IMR-90 (cell line): Measurements from ENCODE around the gene BRWD1. TPM values are rescaled to one million over a fixed set of nuclear protein-coding genes. Genes with fewer than 3 reads are reported as not detected.

ENCODE experiments used
- ATAC-seq: fragments of 200-7000 bp; cut with Tn5 transposase; 2 replicates; pipeline ENCODE4 v1.9.1; 2020; ENCODE audit warnings: low read depth, mild to moderate bottlenecking, moderate library complexity
- BruUV-seq: library from RNA; stranded (reverse); fragments of 400-500 nt; replicated peaks from 2 replicates; lab custom pipeline; 2021; lab: Mats Ljungman, UMichigan
- CTCF ChIA-PET: fragments of 300-600 bp; formaldehyde crosslinking; extraction: SDS; loops from one replicate; lab custom pipeline; 2021; ENCODE audit warnings: antibody characterized with exemption; lab: Yijun Ruan, JAX
- POLR2A ChIA-PET: fragments of 300-600 bp; sonication (Branson Sonifier 250); formaldehyde crosslinking; loops from one replicate; lab custom pipeline; 2022; ENCODE audit warnings: antibody characterized with exemption; ENCODE audit not compliant: unreplicated experiment; lab: Charles Lee
- DNase-seq: peaks from one replicate; pipeline ENCODE4 v3.0.0; 2013
- H2AFZ ChIP-seq: replicated peaks from 2 replicates; pipeline ENCODE3; 2013; ENCODE audit warnings: low read length, mild to moderate bottlenecking; ENCODE audit not compliant: poor library complexity
- H2AK5ac ChIP-seq: 2 replicates; pipeline ENCODE4 v1.6.1; 2013; ENCODE audit warnings: low read depth, low read length, inconsistent platforms
- H2AK9ac ChIP-seq: replicated peaks from 2 replicates; pipeline ENCODE3; 2013; ENCODE audit warnings: mild to moderate bottlenecking, low read depth, low read length, moderate library complexity; ENCODE audit not compliant: poor library complexity
- H2BK120ac ChIP-seq: 2 replicates; pipeline ENCODE4 v1.6.1; 2013; ENCODE audit warnings: low read depth, low read length, inconsistent platforms
- H2BK15ac ChIP-seq: 3 replicates; pipeline ENCODE4 v1.6.1; 2013; ENCODE audit warnings: low read depth, low read length, inconsistent platforms
- H2BK20ac ChIP-seq: 2 replicates; pipeline ENCODE4 v1.6.1; 2013; ENCODE audit warnings: low read depth, mild to moderate bottlenecking, inconsistent platforms, low read length, moderate library complexity
- H2BK5ac ChIP-seq: 2 replicates; pipeline ENCODE4 v1.6.1; 2013; ENCODE audit warnings: mild to moderate bottlenecking, low read depth, low read length, inconsistent platforms; ENCODE audit not compliant: poor library complexity, severe bottlenecking
- H3K14ac ChIP-seq: replicated peaks from 2 replicates; pipeline ENCODE4 v1.6.1; 2013; ENCODE audit warnings: low read depth, low read length, inconsistent platforms
- H3K18ac ChIP-seq: 2 replicates; pipeline ENCODE4 v1.6.1; 2013; ENCODE audit warnings: low read depth, low read length, control low read depth
- H3K23ac ChIP-seq: 2 replicates; pipeline ENCODE4 v1.6.1; 2013; ENCODE audit warnings: low read depth, low read length, inconsistent platforms
- H3K27ac ChIP-seq: 2 replicates; pipeline ENCODE4 v1.5.1; 2013; ENCODE audit warnings: mild to moderate bottlenecking, control low read depth, low read length; ENCODE audit not compliant: insufficient read depth
- H3K27me3 ChIP-seq: 2 replicates; pipeline ENCODE4 v1.6.1; 2013; ENCODE audit warnings: low read length; ENCODE audit not compliant: control insufficient read depth, insufficient read depth
- H3K36me3 ChIP-seq: 2 replicates; pipeline ENCODE4 v1.6.1; 2013; ENCODE audit warnings: low read length, mixed read lengths; ENCODE audit not compliant: control insufficient read depth, insufficient read depth
- H3K4ac ChIP-seq: 2 replicates; pipeline ENCODE4 v1.6.1; 2013; ENCODE audit warnings: low read depth, low read length, inconsistent platforms
- H3K4me1 ChIP-seq: 2 replicates; pipeline ENCODE4 v1.6.1; 2013; ENCODE audit warnings: low read length, mixed read lengths; ENCODE audit not compliant: control insufficient read depth, insufficient read depth
- H3K4me2 ChIP-seq: 2 replicates; pipeline ENCODE4 v1.6.1; 2013; ENCODE audit warnings: low read depth, mild to moderate bottlenecking, control low read depth, low read length, moderate library complexity
- H3K4me3 ChIP-seq: 2 replicates; pipeline ENCODE4 v1.5.1; 2013; ENCODE audit warnings: low read depth, mild to moderate bottlenecking, control low read depth, low read length, moderate library complexity; ENCODE audit not compliant: insufficient read depth
- H3K56ac ChIP-seq: 2 replicates; pipeline ENCODE4 v1.6.1; 2013; ENCODE audit warnings: low read length, inconsistent platforms; ENCODE audit not compliant: insufficient read depth; ENCODE audit errors: extremely low read depth
- H3K79me1 ChIP-seq, 2 experiments: 2 replicates each; pipeline ENCODE4 v1.6.1; 2013; ENCODE audit warnings: low read length in 2 of 2, inconsistent platforms in 1 of 2, low read depth in 1 of 2
- H3K9ac ChIP-seq: 2 replicates; pipeline ENCODE4 v1.6.1; 2013; ENCODE audit warnings: low read depth, low read length, control low read depth
- H3K9me1 ChIP-seq: 2 replicates; pipeline ENCODE4 v1.6.1; 2013; ENCODE audit warnings: low read length, inconsistent platforms; ENCODE audit not compliant: insufficient read depth
- H3K9me3 ChIP-seq: 2 replicates; pipeline ENCODE4 v1.6.1; 2013; ENCODE audit warnings: low read length; ENCODE audit not compliant: control insufficient read depth, insufficient read depth
- H4K20me1 ChIP-seq: 2 replicates; pipeline ENCODE4 v1.6.1; 2013; ENCODE audit warnings: low read length, inconsistent platforms; ENCODE audit not compliant: insufficient read depth
- H4K5ac ChIP-seq: 2 replicates; pipeline ENCODE4 v1.6.1; 2013; ENCODE audit warnings: mild to moderate bottlenecking, low read depth, low read length, control low read depth
- H4K8ac ChIP-seq, 2 experiments: 2 replicates each; pipeline ENCODE4 v1.6.1; 2013; ENCODE audit warnings: low read depth in 2 of 2, low read length in 2 of 2, control low read depth in 1 of 2, inconsistent platforms in 1 of 2
- H4K91ac ChIP-seq: 2 replicates; pipeline ENCODE4 v1.6.1; 2013; ENCODE audit warnings: low read depth, low read length, inconsistent platforms; ENCODE audit not compliant: insufficient read depth
- BHLHE40 ChIP-seq: fragments of 150-350 bp; IDR thresholded peaks from 2 replicates; pipeline ENCODE4 v1.6.1; 2016; ENCODE audit warnings: mild to moderate bottlenecking, low read depth, low read length
- MAFK ChIP-seq: IDR thresholded peaks from 2 replicates; pipeline ENCODE4 v1.6.1; 2012; ENCODE audit warnings: low read depth, low read length, improper control_type of control experiment
- MAZ ChIP-seq: IDR thresholded peaks from 2 replicates; pipeline ENCODE4 v1.6.1; 2012; ENCODE audit warnings: low read depth, mild to moderate bottlenecking, low read length, improper control_type of control experiment, moderate library complexity, borderline replicate concordance
- MXI1 ChIP-seq: IDR thresholded peaks from 2 replicates; pipeline ENCODE4 v1.6.1; 2012; ENCODE audit warnings: low read depth, mild to moderate bottlenecking, low read length, moderate library complexity, borderline replicate concordance
- NFE2L2 ChIP-seq: fragments of 150-350 bp; IDR thresholded peaks from 2 replicates; pipeline ENCODE4 v1.6.1; 2016; ENCODE audit warnings: low read depth, mild to moderate bottlenecking, low read length
- SMC3 ChIP-seq: fragments of 150-350 bp; IDR thresholded peaks from 2 replicates; pipeline ENCODE4 v1.6.1; 2016; ENCODE audit warnings: low read depth, mild to moderate bottlenecking, antibody characterized with exemption, low read length, moderate library complexity
- WGBS, 2 experiments: methylation state at CpG; one replicate each; pipeline versions ENCODE4 v1.1.5 to v1.1.7; 2013; ENCODE audit warnings: missing lambda C conversion rate in 2 of 2; ENCODE audit not compliant: insufficient read length in 1 of 2; ENCODE audit errors: extremely low coverage in 2 of 2; 5-methylcytosine and 5-hydroxymethylcytosine counted together
- dilution Hi-C: fragments of 300-500 bp; cut with HindIII; formaldehyde crosslinking; loops from one replicate; pipeline ENCODE4 v1.14.3; 2018; ENCODE audit warnings: low sequenced_read_pairs; ENCODE audit not compliant: unreplicated experiment
- in situ Hi-C: fragments of 300-500 bp; cut with MboI; formaldehyde crosslinking; loops from 3 replicates; pipeline ENCODE4 v1.14.3; 2019; ENCODE audit warnings: low sequenced_read_pairs, inconsistent platforms, mixed read lengths
- intact Hi-C: fragments of 100-400 bp; cut with micrococcal nuclease; formaldehyde crosslinking; loops from 2 replicates; pipeline ENCODE4 v1.10.0; 2022
- polyA plus RNA-seq, 3 experiments: library from polyadenylated mRNA; depleted of rRNA; stranded (reverse); fragments of >200 nt; gene quantifications; 2 replicates each; pipeline ENCODE4 v1.2.3, GENCODE V29; 2012; ENCODE audit warnings: low replicate concordance in 1 of 3
- total RNA-seq: library from RNA; depleted of rRNA; stranded (reverse); fragments of >200 nt; gene quantifications from 2 replicates; pipeline ENCODE4 v1.2.3, GENCODE V29; 2012

Gene BRWD1
- total and polyA plus RNA-seq, 2 of the 4 experiments (the other 2 are of a cell fraction), result 6.7 to 28.7 TPM

GRCh38 chr21:39339231-39339630, 25.8 kb upstream of the BRWD1 start:
- H2AFZ ChIP-seq, result no peak overlapping the region
- H3K9me1 ChIP-seq, result peaks cover 4% of the 10 kb centered on the region; the same call in 1 of the 2 replicates
- no CpG with 5 or more reads among the region's 2 CpGs for WGBS, 2 experiments
- no peak overlapping the region for H4K5ac ChIP-seq
- DNase-seq (no peak), ATAC-seq (no peak)
- intact Hi-C loops, result no loop called here
- no peak overlapping the region for H3K27ac ChIP-seq
- no peak overlapping the region for H2AK9ac ChIP-seq
- H3K56ac ChIP-seq, result no peak overlapping the region
- no peak overlapping the region for H3K4ac ChIP-seq
- no peaks in the 10 kb centered on the region for H3K27me3 ChIP-seq
- dilution Hi-C loops, result no loop called here
- POLR2A ChIA-PET, result no interaction called here
- no peak overlapping the region for H2BK5ac ChIP-seq
- no peak overlapping the region for H2BK120ac ChIP-seq
- CTCF ChIA-PET, result interaction anchor here (0.8 kb wide), 1 partner anchor 486 kb away, joined by 3 read pairs; no protein-coding TSS in a partner anchor
- H3K4me3 ChIP-seq, result no peak overlapping the region
- H2BK15ac ChIP-seq, result no peak overlapping the region
- no peak overlapping the region for H2BK20ac ChIP-seq
- peaks cover 9% of the 10 kb centered on the region; the same call in 1 of the 2 replicates for H4K20me1 ChIP-seq
- TF ChIP-seq BHLHE40 (no peak), MAFK (no peak), SMC3 (no peak), MAZ (no peak), NFE2L2 (no peak), MXI1 (no peak)
- H4K8ac ChIP-seq, result no peak overlapping the region
- no peak overlapping the region for H3K14ac ChIP-seq
- no peak overlapping the region for H3K4me2 ChIP-seq
- H3K79me1 ChIP-seq, result peaks cover 5 to 10% of the 10 kb centered on the region in 2 experiments; a peak in 3 of 4 replicates
- H3K9me3 ChIP-seq, result no peaks in the 10 kb centered on the region
- no peak overlapping the region for H3K18ac ChIP-seq
- H3K4me1 ChIP-seq, result no peaks in the 10 kb centered on the region
- H2AK5ac ChIP-seq, result no peak overlapping the region
- no peak overlapping the region for H3K9ac ChIP-seq
- no peak overlapping the region for H4K91ac ChIP-seq
- BruUV-seq, result no TSS peak
- in situ Hi-C loops, result no loop called here
- H3K23ac ChIP-seq, result no peak overlapping the region
- H3K36me3 ChIP-seq, result peaks cover 24% of the 10 kb centered on the region
